CD4-positive, alpha-beta T cell treated with Interleukin-2 at 100 ng/mL for 4 hours (primary cell): ENCODE measurements around the gene NOL4L.
A peak's percentile ranks its signal among the peaks of the same experiment; 100 is the strongest.

Experiments
- DNase-seq: peaks from one replicate; pipeline ENCODE4 v3.0.0-alpha.2; 2020; ENCODE audit warnings: low spot score

Gene NOL4L

GRCh38 chr20:32483351-32484224, 101.5 kb downstream of the NOL4L start:
- peak; percentile 67 for DNase-seq

DNA sequence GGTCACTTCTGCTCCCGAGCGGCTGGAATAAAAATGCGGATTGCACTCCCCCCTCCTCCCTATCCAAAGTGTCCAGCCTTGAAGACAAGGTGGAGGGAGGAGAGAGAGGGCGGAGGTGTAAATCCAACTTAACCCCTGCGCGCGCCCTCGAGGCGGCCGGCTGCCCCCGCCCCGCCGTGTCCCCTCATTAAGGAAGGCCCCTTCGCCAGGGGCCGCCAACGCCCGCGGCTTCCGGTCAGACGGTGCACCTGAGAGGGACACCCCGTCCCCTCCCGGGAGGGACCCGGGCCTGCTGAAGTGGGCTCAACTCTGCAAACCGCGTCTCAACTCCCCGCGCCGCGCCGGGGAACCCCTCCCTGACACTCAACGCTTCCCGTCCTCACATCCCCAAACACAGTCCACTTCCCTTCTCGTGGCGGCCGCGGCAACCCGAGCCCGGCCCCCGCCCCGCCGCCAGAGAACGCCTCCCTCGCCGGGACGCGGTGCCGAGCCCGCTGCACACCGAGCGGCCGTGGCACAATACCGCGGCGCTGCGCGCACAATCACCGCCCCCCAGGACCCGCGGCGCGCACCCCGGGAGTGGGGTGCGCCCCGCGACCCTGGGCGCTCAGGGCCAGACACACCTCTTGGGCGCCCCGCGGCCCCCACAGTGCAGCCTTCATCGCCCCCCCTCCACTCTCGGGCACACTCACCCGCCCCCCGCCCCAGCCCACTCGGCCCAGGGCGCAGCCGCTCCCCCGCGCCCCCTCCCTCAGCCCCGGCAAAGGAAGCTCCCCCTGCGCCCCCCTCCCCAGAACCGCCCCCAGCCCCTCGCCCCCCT, 102.5 kb downstream of the NOL4L start:
- DNase-seq: peak; percentile 15

DNA sequence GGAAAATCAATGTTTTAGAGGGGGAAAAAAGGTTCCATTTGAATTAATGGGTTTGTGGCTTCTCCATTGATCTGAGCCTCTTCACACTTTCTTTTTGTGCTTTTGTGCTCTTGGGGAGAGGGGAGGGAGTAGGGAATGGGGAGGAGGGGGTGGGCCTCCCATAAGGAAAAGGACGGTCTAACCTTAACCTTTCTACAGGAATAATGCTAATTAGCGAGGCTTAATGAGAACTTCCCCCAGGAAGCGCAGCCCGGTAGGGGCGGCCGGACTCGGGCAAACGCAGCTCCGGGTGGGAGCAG, 103.0 kb downstream of the NOL4L start:
- no peak for DNase-seq

DNA sequence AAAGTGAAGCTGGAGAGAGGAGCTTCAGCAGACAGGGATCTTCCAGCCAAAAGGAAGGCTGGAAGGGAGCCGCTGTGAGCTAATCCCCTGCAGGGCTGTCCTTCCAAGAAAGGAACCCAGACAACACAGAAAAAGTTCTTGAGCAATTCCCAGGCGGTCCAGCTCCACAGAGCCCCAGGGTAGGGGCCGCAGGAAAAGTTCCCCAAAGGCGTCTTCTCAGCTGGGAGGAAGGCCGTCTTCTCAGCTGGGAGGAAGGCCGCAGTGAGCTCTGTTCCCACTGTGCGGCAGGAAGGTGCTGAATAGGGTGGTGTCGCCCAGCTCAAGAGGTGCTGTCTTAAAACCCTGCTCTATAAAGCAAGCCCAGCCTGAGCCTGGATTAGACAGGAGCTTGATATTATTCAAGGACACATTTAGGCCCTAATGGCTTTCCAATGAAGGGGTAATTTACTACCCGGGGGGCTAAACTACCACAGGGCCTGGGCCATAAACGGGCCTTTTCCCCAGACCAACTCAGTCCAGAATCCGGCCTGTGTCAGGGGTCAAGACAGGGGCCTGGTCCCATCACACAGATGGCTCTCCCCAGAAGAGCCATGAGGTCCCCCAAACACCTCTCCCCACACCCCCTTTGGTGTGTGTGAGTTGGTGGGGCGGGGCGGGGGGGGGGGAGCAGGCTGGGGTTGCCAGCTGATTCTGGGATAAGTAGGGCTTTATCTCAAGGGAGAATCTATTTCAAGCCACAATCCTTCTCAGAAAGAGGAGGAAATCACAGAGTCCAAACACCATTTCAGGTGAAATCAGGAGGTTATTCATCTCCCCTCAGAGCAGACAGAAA, 103.6 kb downstream of the NOL4L start:
- DNase-seq: no peak

- DNase-seq: no peak
Measured at GRCh38 chr20:32480371-32481241, 104.5 kb downstream of the NOL4L start.

- no peak for DNase-seq
Measured at GRCh38 chr20:32479697-32480171, 105.4 kb downstream of the NOL4L start.

DNA sequence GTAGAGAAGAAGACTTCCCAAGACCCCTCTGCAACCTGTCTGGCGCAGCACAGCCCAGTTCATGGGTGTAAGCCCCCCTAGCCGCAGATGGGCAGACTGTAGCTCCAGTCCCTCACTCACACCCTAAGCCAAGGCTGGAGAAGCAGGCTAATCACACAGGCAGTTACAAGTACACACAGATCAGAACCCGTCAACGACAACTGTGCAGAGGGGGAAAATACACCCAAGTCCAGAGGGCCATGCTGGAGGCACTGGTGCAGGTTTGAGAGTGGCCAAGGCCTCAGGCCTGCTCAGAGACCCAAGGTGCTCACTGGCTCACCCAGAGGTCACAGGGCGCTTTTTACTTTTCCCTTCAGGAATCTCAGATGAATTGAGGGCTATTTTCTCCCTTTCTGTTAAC, 106.1 kb downstream of the NOL4L start:
- DNase-seq: no peak

DNA sequence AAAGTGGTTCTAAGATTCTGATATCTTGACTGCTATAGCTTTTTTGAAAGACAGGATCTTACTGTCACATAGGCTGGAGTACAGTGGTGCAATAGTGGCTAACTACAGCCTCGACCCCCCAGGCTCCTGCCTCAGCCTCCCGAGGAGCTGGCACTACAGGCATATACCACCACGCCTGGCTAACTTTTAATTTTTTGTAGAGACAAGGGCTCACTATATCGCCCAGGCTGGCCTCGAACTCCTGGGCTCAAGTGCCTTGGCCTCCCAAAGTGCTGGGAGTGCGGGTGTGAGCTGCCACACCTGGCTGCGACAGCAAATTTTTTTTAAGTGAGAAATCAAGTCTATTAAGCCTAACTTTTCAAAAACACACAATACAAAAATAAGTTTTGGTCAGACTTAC, 106.6 kb downstream of the NOL4L start:
- no peak for DNase-seq

DNA sequence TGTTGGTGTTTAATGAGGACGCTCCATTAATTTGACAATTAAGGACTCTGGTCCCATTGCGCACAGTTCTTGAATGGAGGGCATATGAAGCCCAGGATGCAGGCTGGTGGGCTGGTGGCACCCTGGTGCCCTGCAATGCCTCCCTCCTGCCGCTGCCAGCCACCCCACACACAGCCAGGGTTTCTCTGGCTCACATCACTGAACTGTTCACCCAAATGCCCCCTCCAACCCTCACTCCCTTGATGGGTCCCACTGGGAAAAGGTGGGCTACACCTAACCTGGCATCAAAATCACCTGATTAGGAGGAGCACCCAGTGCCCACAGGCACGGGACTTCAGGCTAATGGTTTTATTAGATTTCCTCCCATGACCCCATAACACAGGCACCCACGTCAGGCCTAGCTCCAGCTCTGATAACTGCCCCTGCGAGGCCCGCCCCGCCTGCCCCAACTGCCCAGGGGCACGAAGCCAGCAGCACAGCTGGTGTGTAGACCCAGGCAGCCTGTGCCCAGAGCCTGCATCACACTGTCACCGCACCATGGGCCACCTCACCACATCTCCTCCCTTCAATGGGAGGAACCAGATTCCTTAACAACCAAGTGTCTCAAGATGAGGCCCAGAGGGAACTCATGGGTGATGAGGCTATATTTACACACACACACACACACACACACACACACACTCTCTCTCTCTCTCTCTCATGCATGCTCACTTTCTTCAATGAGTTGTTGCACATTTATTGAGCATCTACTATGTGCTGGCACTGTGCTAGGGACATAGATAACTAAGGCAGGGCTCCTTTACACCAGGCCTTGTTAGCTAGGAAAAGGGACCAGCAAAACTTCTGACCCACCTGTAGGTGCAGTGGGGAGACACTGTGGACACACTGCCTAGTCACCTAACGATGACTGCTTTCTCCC, 107.3 kb downstream of the NOL4L start:
- DNase-seq: no peak

DNA sequence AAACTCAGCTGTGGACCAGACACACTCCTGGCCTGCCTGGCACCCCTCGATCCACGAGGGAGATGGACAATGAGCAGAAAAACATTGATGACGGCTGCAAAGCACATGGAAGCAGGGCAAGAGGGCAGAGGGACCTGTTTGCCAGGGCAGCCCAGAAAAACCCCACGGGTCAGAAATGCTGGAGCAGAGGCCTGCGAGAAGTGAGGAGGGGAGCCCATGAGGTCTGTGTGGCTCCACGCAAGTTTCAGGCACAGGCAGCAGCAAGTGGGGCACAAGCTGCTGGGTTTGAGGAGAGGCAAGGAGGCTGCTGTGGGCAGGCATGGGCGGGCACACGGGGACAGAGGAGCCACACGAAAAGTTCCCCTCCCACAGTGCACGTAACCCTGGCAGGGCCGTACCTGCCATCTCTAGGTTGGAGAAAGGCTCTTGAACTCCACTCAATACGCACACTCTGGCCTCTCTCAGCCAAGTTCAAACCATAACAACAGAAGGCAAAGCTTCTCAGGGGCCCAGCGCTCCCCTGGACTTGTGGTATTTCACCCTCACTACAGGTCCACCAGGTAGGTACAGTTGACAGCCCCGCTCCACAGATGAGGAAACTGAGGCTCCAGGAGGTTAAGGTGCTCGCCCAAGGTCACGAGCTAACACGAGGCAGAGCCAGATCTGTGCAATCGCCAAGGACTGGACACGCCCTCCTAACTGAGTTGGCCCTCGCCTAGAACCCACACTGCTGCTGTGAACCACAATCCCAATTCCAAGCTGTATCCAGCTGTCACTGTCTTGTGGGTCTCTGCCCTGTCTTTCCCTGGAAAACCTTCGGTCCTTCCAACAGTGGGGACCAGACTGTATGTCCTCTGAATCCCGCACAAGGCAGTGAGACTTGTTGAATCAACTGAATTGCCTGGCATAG, 108.2 kb downstream of the NOL4L start:
- DNase-seq: no peak

- no peak for DNase-seq
Measured at GRCh38 chr20:32474967-32475811, 109.9 kb downstream of the NOL4L start.

GRCh38 chr20:32474717-32474966, 110.5 kb downstream of the NOL4L start:
- no peak for DNase-seq

- no peak for DNase-seq
Measured at GRCh38 chr20:32474009-32474716, 111.0 kb downstream of the NOL4L start.

- no peak for DNase-seq
Measured at GRCh38 chr20:32473231-32474008, 111.7 kb downstream of the NOL4L start.

DNA sequence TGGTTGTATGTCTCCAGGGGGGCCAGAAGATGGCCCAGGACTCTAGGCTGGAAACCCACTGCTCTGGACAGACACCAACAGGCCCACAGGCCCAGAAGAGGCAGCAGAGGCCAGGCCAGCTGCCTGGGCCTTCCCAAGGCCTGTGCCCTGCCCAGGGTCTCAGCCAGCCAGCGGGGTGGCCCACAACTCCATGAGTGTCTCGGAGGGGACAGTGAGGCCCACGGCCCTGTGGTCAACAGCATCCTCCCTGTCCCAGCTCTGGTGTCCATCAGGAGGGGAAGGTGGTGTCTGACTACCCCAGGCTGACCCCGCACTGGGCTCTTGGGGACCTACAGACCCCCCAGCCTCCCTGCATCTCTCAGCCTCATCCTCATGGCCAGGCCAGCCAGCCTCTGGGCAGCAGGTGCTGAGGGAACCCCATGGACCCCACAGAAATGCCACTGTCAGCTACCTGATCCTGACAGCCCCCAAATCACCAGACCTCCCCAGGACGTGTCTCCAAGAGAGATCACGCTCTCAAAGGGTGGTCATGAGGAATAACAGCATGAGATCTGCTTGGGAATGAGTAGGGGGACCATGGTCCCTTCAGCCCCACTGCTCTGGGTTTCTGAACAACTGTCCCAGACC, 112.4 kb downstream of the NOL4L start:
- DNase-seq: no peak

DNA sequence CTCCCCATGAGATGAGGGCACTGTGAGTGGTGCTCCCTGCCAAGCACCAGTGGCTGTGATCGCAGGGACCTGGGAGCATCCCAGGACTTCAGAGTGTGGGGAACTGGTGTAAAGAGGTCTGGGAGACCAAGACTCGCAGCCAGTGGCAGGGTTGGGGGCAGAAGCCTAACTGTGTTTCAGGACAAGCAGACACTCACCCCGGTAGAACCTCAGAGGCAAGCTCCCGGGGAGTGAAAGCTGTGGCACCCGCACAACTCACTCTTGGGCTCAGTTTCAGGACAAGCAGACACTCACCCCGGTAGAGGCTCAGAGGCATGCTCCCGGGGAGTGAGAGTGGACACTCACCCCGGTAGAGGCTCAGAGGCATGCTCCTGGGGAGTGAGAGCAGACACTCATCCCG, 114.2 kb downstream of the NOL4L start:
- DNase-seq: no peak
